KOPT-K1 (cell line): ENCODE measurements around the gene TSPAN18.

Experiments used
- H3K27ac ChIP-seq: fragments of 200-600 bp; sonication (generic); 2 replicates; pipeline ENCODE4 v1.5.1; 2016; ENCODE audit warnings: antibody characterized with exemption, mild to moderate bottlenecking, low read depth, low read length; ENCODE audit not compliant: poor library complexity, severe bottlenecking
- H3K36me3 ChIP-seq: fragments of 200-600 bp; sonication (generic); 2 replicates; pipeline ENCODE4 v1.5.1; 2017; ENCODE audit warnings: antibody characterized with exemption, mild to moderate bottlenecking, low read length, moderate library complexity; ENCODE audit not compliant: insufficient read depth
- H3K9me3 ChIP-seq: fragments of 200-600 bp; sonication (generic); 2 replicates; pipeline ENCODE4 v1.5.1; 2017; ENCODE audit warnings: antibody characterized with exemption, low read length, mild to moderate bottlenecking; ENCODE audit not compliant: insufficient read depth, poor library complexity, severe bottlenecking

TSPAN18 gene

DNA sequence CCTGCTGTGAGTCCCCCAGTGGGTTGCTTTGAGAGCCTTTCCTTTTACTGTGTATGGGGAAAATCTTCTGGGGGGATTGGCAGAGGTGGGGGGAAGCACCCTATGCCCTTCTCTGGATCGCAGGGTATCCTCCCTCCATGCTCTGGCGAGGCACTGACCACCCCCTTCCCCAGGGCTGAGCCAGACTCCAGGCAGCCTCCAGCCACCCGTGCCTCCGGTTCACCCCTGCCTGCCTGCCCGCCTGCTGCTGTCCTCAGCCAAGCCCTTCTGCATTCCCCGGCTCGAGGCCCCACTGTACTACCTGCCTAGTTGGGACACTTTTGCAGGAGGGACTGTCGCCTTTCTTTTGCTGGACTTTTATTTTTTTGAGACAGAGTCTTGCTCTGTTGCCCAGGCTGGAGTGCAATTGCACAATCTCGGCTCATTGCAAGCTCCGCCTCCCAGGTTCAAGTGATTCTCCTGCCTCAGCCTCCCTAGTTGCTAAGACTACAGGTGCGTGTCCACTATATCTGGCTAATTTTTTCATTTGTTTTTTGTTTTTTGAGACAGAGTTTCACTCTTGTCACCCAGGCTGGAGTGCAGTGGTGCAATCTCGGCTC lies 247.7 kb downstream of the TSPAN18 start:
- no peak overlapping the region for H3K27ac ChIP-seq
- H3K9me3 ChIP-seq: no peaks in the 10 kb centered on the region
- no peaks in the 10 kb centered on the region for H3K36me3 ChIP-seq

DNA sequence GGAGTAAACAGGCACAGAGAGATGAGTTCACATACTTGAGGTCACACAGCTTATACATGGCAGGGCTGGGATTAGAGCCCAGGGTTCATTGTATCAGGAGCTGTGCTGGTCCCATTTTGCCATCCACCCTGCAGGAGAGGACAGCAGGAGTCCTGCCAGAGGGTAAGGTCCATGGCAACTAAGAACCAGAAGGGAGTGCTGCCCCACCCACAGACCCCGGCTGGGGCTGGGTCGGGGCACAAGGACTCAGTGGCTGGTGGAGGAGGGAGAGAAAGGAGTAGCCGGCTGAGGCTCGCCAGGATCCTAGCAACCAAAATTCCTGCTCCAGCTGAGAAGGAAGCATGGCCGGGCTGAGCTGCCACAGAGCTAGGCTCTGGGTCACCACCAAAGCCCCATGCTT lies 249.8 kb downstream of the TSPAN18 start:
- Histone ChIP-seq H3K27ac (no peak overlapping the region), H3K36me3 (no peaks in the 10 kb centered on the region)

DNA sequence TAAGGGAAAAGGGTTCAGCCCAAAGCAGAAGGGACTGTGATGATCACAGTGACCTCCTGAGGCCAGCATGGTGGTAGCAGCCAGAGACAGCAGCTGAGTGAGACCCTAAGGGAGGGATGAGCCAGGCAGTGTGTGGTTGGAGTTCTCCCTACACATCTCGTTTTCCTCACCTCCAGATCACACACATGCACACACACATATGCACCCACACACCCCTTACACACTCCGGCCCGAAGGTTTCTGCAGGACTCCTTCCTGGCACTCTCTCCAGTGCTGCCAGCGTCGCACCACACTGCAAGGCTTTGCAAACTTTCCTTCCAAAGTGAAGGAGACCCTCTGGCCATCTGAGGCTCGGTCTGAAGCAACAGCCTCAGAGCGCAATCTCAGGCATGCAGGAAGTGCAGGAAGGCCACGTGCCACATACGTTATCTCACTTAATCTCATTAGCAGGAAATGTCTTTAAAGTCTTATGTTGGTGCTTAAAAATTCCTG lies 250.8 kb downstream of the TSPAN18 start:
- peak overlapping the region; percentile 55 for H3K27ac ChIP-seq
- H3K9me3 ChIP-seq: no peaks in the 10 kb centered on the region
- H3K36me3 ChIP-seq: no peaks in the 10 kb centered on the region

More for the DNA sequence above, 249.8 kb downstream of the TSPAN18 start:
- no peaks in the 10 kb centered on the region for H3K9me3 ChIP-seq

DNA sequence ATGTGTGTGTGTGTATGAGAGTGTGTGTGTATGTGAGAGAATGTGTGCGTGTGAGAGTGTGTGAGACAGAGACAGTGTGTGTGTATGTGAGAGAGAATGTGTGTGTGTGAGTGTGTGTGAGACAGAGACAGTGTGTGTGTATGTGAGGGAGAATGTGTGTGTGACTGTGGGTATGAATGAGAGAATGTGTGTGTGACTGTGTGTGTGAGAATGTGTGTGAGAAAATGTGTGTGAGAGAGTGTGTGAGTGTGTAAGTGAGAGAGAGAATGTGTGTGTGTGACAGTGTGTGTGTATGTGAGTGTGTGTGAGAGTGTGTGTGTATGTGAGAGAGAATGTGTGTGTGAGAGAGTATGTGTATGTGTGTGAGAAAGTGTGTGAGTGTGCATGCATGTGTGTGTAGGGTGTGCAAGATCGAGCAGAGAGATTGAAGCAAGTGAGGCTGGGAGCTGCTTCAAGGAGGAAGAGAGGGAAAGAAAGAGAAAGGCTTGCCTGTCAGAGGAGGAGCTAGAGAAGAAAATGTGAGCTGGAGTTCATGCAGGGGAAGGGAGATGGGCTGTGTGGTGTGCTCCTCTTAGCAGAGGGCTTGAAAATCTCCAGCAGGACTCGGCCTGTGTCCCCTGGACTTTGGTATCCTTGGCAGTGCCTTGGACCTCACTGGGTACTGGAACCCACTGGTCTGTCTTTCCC lies 251.7 kb downstream of the TSPAN18 start:
- Histone ChIP-seq H3K27ac (peak overlapping the region; percentile 55), H3K36me3 (no peaks in the 10 kb centered on the region)

DNA sequence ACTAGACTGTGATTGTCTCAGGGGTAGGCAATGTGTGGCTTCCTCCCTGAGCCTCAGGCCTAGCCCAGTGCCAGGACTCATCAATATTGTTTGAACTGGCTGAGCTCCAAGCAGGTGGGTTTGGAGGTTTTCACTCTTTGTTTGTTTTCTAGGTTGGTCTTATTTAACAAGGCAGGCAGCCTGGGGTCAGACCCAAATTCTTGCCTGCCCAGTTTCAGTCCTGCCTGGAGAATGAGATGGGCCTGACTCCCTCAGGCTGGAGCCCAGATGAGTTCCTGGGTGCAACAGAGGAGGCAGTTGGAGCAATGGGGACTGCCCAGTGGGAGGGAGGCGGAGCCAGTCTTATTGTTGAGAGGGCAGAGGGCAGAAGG lies 252.2 kb downstream of the TSPAN18 start:
- Histone ChIP-seq H3K27ac (peak overlapping the region; percentile 55), H3K9me3 (no peaks in the 10 kb centered on the region), H3K36me3 (no peaks in the 10 kb centered on the region)

More for the DNA sequence above, 251.7 kb downstream of the TSPAN18 start:
- no peaks in the 10 kb centered on the region for H3K9me3 ChIP-seq

DNA sequence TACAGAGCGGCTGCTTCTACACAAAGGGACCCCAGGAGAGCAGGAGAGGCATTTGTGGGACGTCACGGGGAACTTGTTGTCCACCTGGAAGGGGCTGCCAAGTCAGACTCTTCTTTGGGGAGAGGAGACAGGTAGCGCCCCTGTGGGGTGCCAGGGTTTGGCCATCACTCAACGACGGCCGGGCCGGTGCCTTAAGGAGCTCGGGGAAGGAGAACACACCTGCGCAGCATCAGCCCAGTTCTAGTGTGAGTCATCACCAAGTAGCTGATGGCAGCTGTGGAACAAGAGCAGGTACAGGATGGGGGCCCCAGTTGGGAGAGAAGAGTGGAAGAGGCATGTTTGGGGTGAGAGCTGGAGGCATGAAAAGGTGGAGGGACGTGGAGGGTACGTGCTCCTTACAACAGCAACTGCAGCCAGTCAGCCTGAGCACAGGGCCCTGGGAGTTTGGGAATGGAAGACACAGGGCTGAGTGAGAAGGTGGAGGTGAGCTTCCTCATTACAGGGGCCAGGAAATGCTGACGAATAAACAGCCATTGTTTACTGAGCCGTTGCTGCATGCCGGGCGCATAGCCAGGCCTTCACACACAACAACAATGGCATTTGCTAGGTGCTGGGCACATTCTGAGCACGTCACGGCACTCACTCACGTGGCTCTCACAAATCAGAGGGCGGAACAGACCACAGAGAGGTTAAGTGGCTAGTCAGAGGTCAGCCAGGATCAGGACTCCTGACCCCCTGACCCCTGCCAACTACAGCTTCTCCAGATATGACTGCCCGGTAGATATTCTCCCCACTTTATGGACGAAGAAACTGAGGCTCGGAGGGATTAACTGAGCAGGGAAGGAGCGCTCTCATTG lies 253.0 kb downstream of the TSPAN18 start:
- H3K36me3 ChIP-seq: no peaks in the 10 kb centered on the region
- H3K27ac ChIP-seq: peak overlapping the region; percentile 55
- no peaks in the 10 kb centered on the region for H3K9me3 ChIP-seq

DNA sequence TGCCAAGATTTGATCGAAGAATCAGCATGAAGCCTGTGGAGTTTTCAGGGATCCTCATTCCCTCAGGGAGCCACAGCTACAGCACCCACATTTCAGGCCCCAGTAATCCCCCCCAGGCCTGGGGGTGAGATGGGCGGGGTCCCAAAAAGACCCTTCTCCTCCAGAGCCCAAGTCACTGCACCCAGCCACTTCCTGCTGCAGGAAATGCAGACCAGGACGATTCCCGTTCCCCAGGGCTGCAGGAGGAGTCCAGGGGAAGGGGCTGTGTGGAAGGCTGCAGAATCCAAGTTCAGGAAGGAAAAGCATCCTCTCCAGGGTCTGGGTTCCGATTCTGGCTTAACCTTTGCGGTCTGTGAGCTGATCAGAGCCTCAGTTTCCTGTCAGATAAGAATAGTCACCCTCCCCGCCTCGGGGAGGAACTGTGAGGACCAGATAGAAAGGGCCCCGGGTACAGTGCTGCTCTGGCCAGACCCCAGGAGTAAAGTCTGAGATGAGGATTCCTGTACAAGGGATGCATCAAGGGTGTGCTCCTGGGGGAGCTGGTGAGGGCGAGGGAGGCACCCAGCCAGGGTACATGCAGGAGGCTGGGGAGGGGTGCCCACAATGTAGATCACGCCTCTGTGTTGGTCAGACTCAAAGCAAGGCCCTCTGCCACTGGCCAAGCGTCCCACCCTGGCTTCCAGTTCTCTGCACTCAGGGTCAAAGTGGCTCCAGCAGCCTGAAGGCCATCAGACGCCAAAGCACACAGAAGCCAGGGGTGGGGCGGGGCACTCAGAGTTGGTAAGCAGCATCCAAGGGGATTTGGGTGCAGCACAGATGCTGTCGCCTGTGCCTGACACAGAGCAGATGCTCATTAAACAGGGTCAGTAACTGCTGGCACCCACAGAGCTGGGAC lies 254.0 kb downstream of the TSPAN18 start:
- Histone ChIP-seq H3K27ac (no peak overlapping the region), H3K9me3 (no peaks in the 10 kb centered on the region), H3K36me3 (no peaks in the 10 kb centered on the region)
